Measurements from ENCODE around the gene CSMD2. TPM values are rescaled to one million over a fixed set of nuclear protein-coding genes. Genes with fewer than 3 reads are reported as not detected.

CSMD2 gene
- total RNA-seq, 2 donors from 2014 or later: 0.62 to 2.8 TPM

DNA sequence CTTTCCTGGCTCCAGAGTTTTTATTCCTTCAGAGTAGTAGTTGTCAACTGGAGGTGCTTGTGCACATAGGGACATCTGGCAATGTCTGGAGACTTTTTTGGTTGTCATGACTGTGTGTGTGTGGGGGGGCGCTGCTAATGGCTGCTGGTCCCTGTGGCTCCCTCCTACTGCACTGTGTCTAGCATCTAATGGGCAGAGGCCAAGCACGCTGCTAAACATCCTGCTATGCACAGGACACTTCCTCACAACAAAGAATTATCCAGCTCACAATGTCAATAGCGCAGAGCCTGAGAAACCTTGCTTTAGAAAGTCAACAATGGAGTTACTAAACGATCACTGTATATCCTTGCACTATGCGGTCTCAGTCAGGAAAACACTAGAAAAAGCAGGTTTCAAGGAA is 320.9 kb downstream of the CSMD2 start:
- TF ChIP-seq CTCF (conservative IDR thresholded peaks at IDR 0.05): no peak
- H3K27ac Mint-ChIP-seq: no peak overlapping the region
- WGBS, 2 experiments (ENCODE audit: insufficient coverage in 1 of 2, insufficient read length in 1 of 2): 91 to 97% methylated on average over 3 to 5 of the region's 5 CpGs

GRCh38 chr1:33842348-33842747 is 322.7 kb downstream of the CSMD2 start:
- Mint-ChIP-seq H3K27ac (no peak overlapping the region), H3K36me3 (ENCODE audit: low read depth) (no peaks in the 10 kb centered on the region), H3K4me1 (no peaks in the 10 kb centered on the region), H3K4me3 (no peak overlapping the region), H3K27me3 (ENCODE audit: insufficient read depth) (peaks cover 21% of the 10 kb centered on the region), H3K9me3 (peaks cover 2% of the 10 kb centered on the region)
- no peak for DNase-seq
- 86 to 93% methylated on average over 4 to 5 of the region's 5 CpGs for WGBS, 2 experiments (ENCODE audit: insufficient coverage in 1 of 2, insufficient read length in 1 of 2)
- Histone ChIP-seq H3K9me3 (ENCODE audit: control insufficient read depth, low read length) (peaks cover 2% of the 10 kb centered on the region), H3K36me3 (ENCODE audit: control insufficient read depth, insufficient read depth, low read length) (no peaks in the 10 kb centered on the region), H3K4me3 (ENCODE audit: low read length) (no peak overlapping the region), H3K9ac (ENCODE audit: extremely low read depth, low read length, poor library complexity, severe bottlenecking) (no peak overlapping the region), H3K4me1 (ENCODE audit: control insufficient read depth, insufficient read depth, low read length) (no peaks in the 10 kb centered on the region), H3K27me3 (ENCODE audit: control insufficient read depth, insufficient read depth, low read length, poor library complexity, severe bottlenecking) (peaks cover 28% of the 10 kb centered on the region), H3K27ac (ENCODE audit: low read depth, low read length) (no peak overlapping the region)
- TF ChIP-seq CTCF (conservative IDR thresholded peaks at IDR 0.05): peak; percentile 62

More for the DNA sequence above, 320.9 kb downstream of the CSMD2 start:
- Mint-ChIP-seq H3K9me3 (no peaks in the 10 kb centered on the region), H3K36me3 (ENCODE audit: low read depth) (no peaks in the 10 kb centered on the region), H3K27me3 (ENCODE audit: insufficient read depth) (peaks cover 14% of the 10 kb centered on the region), H3K4me3 (no peak overlapping the region), H3K4me1 (peaks cover 14% of the 10 kb centered on the region)
- DNase-seq: no peak
- Histone ChIP-seq H3K9me3 (ENCODE audit: control insufficient read depth, low read length) (no peaks in the 10 kb centered on the region), H3K9ac (ENCODE audit: extremely low read depth, low read length, poor library complexity, severe bottlenecking) (no peak overlapping the region), H3K36me3 (ENCODE audit: control insufficient read depth, insufficient read depth, low read length) (no peaks in the 10 kb centered on the region), H3K27me3 (ENCODE audit: control insufficient read depth, insufficient read depth, low read length, poor library complexity, severe bottlenecking) (peaks cover 28% of the 10 kb centered on the region), H3K4me1 (ENCODE audit: control insufficient read depth, insufficient read depth, low read length) (no peaks in the 10 kb centered on the region), H3K27ac (ENCODE audit: low read depth, low read length) (no peak overlapping the region), H3K4me3 (ENCODE audit: low read length) (no peak overlapping the region)

DNA sequence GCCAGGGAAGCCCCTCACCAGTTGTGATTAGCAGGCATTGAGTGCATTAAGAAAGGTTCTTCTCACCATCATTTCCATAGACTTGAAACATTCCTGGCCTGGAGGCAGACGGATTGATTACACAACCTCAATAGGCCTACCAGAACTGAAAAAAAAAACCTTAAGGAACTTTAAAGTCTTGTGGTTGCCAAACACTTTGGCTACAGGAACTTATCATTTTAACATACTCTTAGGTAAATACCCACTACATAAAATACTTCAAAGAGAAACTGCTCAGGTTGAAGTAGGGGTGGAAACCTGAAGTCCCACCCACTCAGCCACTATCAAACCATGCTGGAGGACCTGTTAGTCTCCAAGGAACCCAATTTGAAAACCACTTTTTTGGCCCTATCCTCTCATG is 323.5 kb downstream of the CSMD2 start:
- no peak overlapping the region for H3K9ac ChIP-seq (ENCODE audit: extremely low read depth, low read length, poor library complexity, severe bottlenecking)
- no peak overlapping the region for H3K27ac Mint-ChIP-seq
- 95% methylated on average over 1 of the region's 1 CpG; no CpG with 5 or more reads in 1 of the 2 experiments for WGBS, 2 experiments (ENCODE audit: insufficient coverage in 1 of 2, insufficient read length in 1 of 2)
- DNase-seq: no peak
- no peaks in the 10 kb centered on the region for H3K4me1 ChIP-seq (ENCODE audit: control insufficient read depth, insufficient read depth, low read length)
- H3K36me3 ChIP-seq (ENCODE audit: control insufficient read depth, insufficient read depth, low read length): no peaks in the 10 kb centered on the region
- H3K9me3 ChIP-seq (ENCODE audit: control insufficient read depth, low read length): peaks cover 10% of the 10 kb centered on the region
- peaks cover 9% of the 10 kb centered on the region for H3K9me3 Mint-ChIP-seq
- no peak for TF ChIP-seq CTCF (conservative IDR thresholded peaks at IDR 0.05)
- no peaks in the 10 kb centered on the region for H3K36me3 Mint-ChIP-seq (ENCODE audit: low read depth)
- H3K27me3 ChIP-seq (ENCODE audit: control insufficient read depth, insufficient read depth, low read length, poor library complexity, severe bottlenecking): peaks cover 25% of the 10 kb centered on the region
- no peaks in the 10 kb centered on the region for H3K4me1 Mint-ChIP-seq
- no peak overlapping the region for H3K4me3 ChIP-seq (ENCODE audit: low read length)
- H3K27ac ChIP-seq (ENCODE audit: low read depth, low read length): no peak overlapping the region
- H3K27me3 Mint-ChIP-seq (ENCODE audit: insufficient read depth): peaks cover 21% of the 10 kb centered on the region
- no peak overlapping the region for H3K4me3 Mint-ChIP-seq
